HepG2 (cell line): ENCODE measurements around the gene TJP1. TPM values are rescaled to one million over a fixed set of nuclear protein-coding genes. Genes with fewer than 3 reads are reported as not detected.

Experiments
- ATAC-seq: fragments of 200-7000 bp; cut with Tn5 transposase; 3 replicates; pipeline ENCODE4 v1.9.1; 2020; ENCODE audit warnings: mild to moderate bottlenecking, moderate library complexity
- BruUV-seq: library from RNA; stranded (reverse); fragments of 400-500 nt; replicated peaks from 2 replicates; lab custom pipeline; 2021; lab: Mats Ljungman, UMichigan
- CTCF ChIA-PET: fragments of 300-600 bp; formaldehyde crosslinking; extraction: SDS; loops from one replicate; lab custom pipeline; 2021; ENCODE audit warnings: low total read pairs, inconsistent platforms, low intra/inter-chr PET ratio; lab: Yijun Ruan, JAX
- POLR2A ChIA-PET: fragments of 350-600 bp; sonication (Branson Sonifier 250); formaldehyde crosslinking; loops from one replicate; lab custom pipeline; 2020; ENCODE audit warnings: antibody characterized with exemption, inconsistent platforms; lab: Yijun Ruan, JAX
- DNase-seq: peaks from one replicate; pipeline ENCODE4 v3.0.0-alpha.2; 2015; ENCODE audit warnings: low spot score
- FAIRE-seq: peaks from 3 replicates; lab custom pipeline; 2011; peaks lifted over from hg19 to GRCh38; lab: Jason Lieb, UNC
- H2AFZ ChIP-seq: one replicate; pipeline ENCODE4 v1.6.1; 2011; ENCODE audit warnings: low read length, inconsistent platforms
- H3K27ac ChIP-seq: fragments of 300-600 bp; 3 replicates; pipeline ENCODE4 v1.8.0; 2011; ENCODE audit warnings: mixed run types, mild to moderate bottlenecking, mixed read lengths, low read length, inconsistent platforms; ENCODE audit not compliant: insufficient read depth; ENCODE audit errors: extremely low read length
- H3K27me3 ChIP-seq, 2 experiments: fragments of 200-600 bp in 1 of 2; 2 replicates in 1 of 2; 3 replicates in 1 of 2; pipeline versions ENCODE4 v1.6.0 to v1.8.0; 2011; ENCODE audit warnings: low read length in 2 of 2, mild to moderate bottlenecking in 2 of 2, moderate library complexity in 2 of 2, inconsistent platforms in 1 of 2; ENCODE audit not compliant: insufficient read depth in 2 of 2, control insufficient read depth in 1 of 2
- H3K36me3 ChIP-seq, 2 experiments: fragments of 200-600 bp in 1 of 2; replicated peaks in 1 of 2; 2 replicates in 1 of 2; 3 replicates in 1 of 2; pipeline versions ENCODE4 v1.5.1 to v1.8.0; 2011; ENCODE audit warnings: low read length in 2 of 2, inconsistent platforms in 1 of 2; ENCODE audit not compliant: insufficient read depth in 2 of 2, control insufficient read depth in 1 of 2
- H3K4me1 ChIP-seq: 2 replicates; pipeline ENCODE4 v1.5.1; 2012; ENCODE audit warnings: low read length, inconsistent platforms; ENCODE audit not compliant: insufficient read depth
- H3K4me2 ChIP-seq: 2 replicates; pipeline ENCODE4 v1.6.0; 2011; ENCODE audit warnings: low read depth, low read length, inconsistent platforms
- H3K4me3 ChIP-seq, 3 experiments: fragments of 200-600 bp in 1 of 3; sonication (generic), shearing (Covaris generic) in 1 of 3; replicated peaks in 1 of 3; 2 replicates each; pipeline ENCODE4 v1.5.1; 2011 to 2016; ENCODE audit warnings: low read length in 3 of 3, inconsistent platforms in 2 of 3, low read depth in 2 of 3, mild to moderate bottlenecking in 2 of 3, control low read depth in 1 of 3, mixed read lengths in 1 of 3; ENCODE audit not compliant: insufficient read depth in 1 of 3
- H3K79me2 ChIP-seq: one replicate; pipeline ENCODE4 v1.6.1; 2011; ENCODE audit warnings: low read length, inconsistent platforms; ENCODE audit not compliant: insufficient read depth
- H3K9ac ChIP-seq: 2 replicates; pipeline ENCODE4 v1.6.0; 2011; ENCODE audit warnings: mild to moderate bottlenecking, low read depth, low read length, inconsistent platforms; ENCODE audit not compliant: insufficient read depth
- H3K9me3 ChIP-seq: 2 replicates; pipeline ENCODE4 v1.5.1; 2012; ENCODE audit warnings: mild to moderate bottlenecking, low read length
- H4K20me1 ChIP-seq: 2 replicates; pipeline ENCODE4 v1.6.0; 2011; ENCODE audit warnings: inconsistent platforms, mild to moderate bottlenecking, low read length, moderate library complexity; ENCODE audit not compliant: insufficient read depth
- ATF2 ChIP-seq: sonication (generic); formaldehyde crosslinking; IDR thresholded peaks from 2 replicates; pipeline ENCODE4 v1.4.0; 2020; ENCODE audit warnings: missing genetic modification reagents
- KDM2A ChIP-seq: sonication (generic); formaldehyde crosslinking; IDR thresholded peaks from 2 replicates; pipeline ENCODE4 v1.4.0; 2020; ENCODE audit warnings: low read depth, missing genetic modification reagents, borderline replicate concordance
- MTF1 ChIP-seq: sonication (generic); formaldehyde crosslinking; IDR thresholded peaks from 2 replicates; pipeline ENCODE4 v1.5.0; 2020; ENCODE audit warnings: missing genetic modification reagents
- NR3C1 ChIP-seq: sonication (generic); formaldehyde crosslinking; IDR thresholded peaks from 2 replicates; pipeline ENCODE4 v1.4.0; 2020; ENCODE audit warnings: missing genetic modification reagents
- PBX3 ChIP-seq: sonication (generic); formaldehyde crosslinking; IDR thresholded peaks from 2 replicates; pipeline ENCODE4 v1.8.1; 2023; ENCODE audit warnings: missing genetic modification reagents, inconsistent platforms, borderline replicate concordance
- PRMT3 ChIP-seq: sonication (generic); formaldehyde crosslinking; IDR thresholded peaks from 2 replicates; pipeline ENCODE4 v1.8.1; 2022; ENCODE audit warnings: low read depth, mild to moderate bottlenecking, moderate library complexity, missing genetic modification reagents, borderline replicate concordance
- TCF12 ChIP-seq, 2 experiments: fragments of 450-650 bp in 1 of 2; sonication (generic) in 1 of 2; formaldehyde crosslinking in 1 of 2; IDR thresholded peaks; 2 replicates each; pipeline versions ENCODE4 v1.6.1 to v1.8.0; 2017 to 2022; ENCODE audit warnings: antibody characterized with exemption in 1 of 2, mild to moderate bottlenecking in 1 of 2, missing genetic modification reagents in 1 of 2, moderate library complexity in 1 of 2
- TEAD2 ChIP-seq: sonication (generic); formaldehyde crosslinking; IDR thresholded peaks from 2 replicates; pipeline ENCODE4 v1.9.0; 2021; ENCODE audit warnings: missing genetic modification reagents
- YEATS4 ChIP-seq: sonication (generic); formaldehyde crosslinking; IDR thresholded peaks from 2 replicates; pipeline ENCODE4 v1.4.0; 2020; ENCODE audit warnings: missing genetic modification reagents, borderline replicate concordance
- ZMAT3 ChIP-seq: sonication (generic); formaldehyde crosslinking; conservative IDR thresholded peaks from 2 replicates; pipeline ENCODE4 v1.7.0; 2021; ENCODE audit warnings: missing genetic modification reagents
- ZNF34 ChIP-seq: sonication (generic); formaldehyde crosslinking; IDR thresholded peaks from 2 replicates; pipeline ENCODE4 v1.4.0; 2020; ENCODE audit warnings: mild to moderate bottlenecking, missing genetic modification reagents, borderline replicate concordance
- ZNF367 ChIP-seq: sonication (generic); formaldehyde crosslinking; IDR thresholded peaks from 2 replicates; pipeline ENCODE4 v1.4.0; 2020; ENCODE audit warnings: missing genetic modification reagents, borderline replicate concordance
- ZNF446 ChIP-seq: sonication (generic); formaldehyde crosslinking; IDR thresholded peaks from 2 replicates; pipeline ENCODE4 v1.5.0; 2020; ENCODE audit warnings: mild to moderate bottlenecking, missing genetic modification reagents
- ZNF496 ChIP-seq: sonication (generic); formaldehyde crosslinking; IDR thresholded peaks from 2 replicates; pipeline ENCODE4 v1.8.1; 2023; ENCODE audit warnings: mild to moderate bottlenecking, moderate library complexity, missing genetic modification reagents; ENCODE audit not compliant: insufficient replicate concordance
- ZNF569 ChIP-seq: sonication (generic); formaldehyde crosslinking; IDR thresholded peaks from 2 replicates; pipeline ENCODE4 v1.5.0; 2020; ENCODE audit warnings: mild to moderate bottlenecking, missing genetic modification reagents, moderate library complexity, borderline replicate concordance
- whole genome bisulfite sequencing: methylation state at CpG from one replicate; pipeline ENCODE4 v1.1.6; 2017; ENCODE audit warnings: low lambda C conversion rate; 5-methylcytosine and 5-hydroxymethylcytosine counted together
- in situ Hi-C: cut with HindIII; loops from 2 replicates; pipeline ENCODE4 v1.10.0; 2017; ENCODE audit warnings: low pct_unique_long_range_greater_than_20kb; ENCODE audit not compliant: extremely low pct_ligation_motif_present
- intact Hi-C: fragments of 100-400 bp; cut with micrococcal nuclease; formaldehyde crosslinking; loops from one replicate; pipeline ENCODE4 v1.10.0; 2022; ENCODE audit not compliant: unreplicated experiment
- polyA plus RNA-seq, 8 experiments: library from polyadenylated mRNA; depleted of rRNA in 3 of 8; stranded (reverse) in 7 of 8; unstranded in 1 of 8; fragments of >200 nt; fragmentation: Illumina TruSeq in 4 of 8; extraction: Trizol in 4 of 8; gene quantifications; 2 replicates each; pipeline versions ENCODE4 v1.2.1 to v1.2.3, GENCODE V29; 2011 to 2016; ENCODE audit warnings: low read depth in 4 of 8, missing spikeins in 1 of 8, mixed read lengths in 1 of 8; ENCODE audit not compliant: insufficient read depth in 1 of 8
- total RNA-seq, 5 experiments: library from RNA; depleted of rRNA; stranded (reverse); fragments of >200 nt; fragmentation: Illumina TruSeq; extraction: Trizol; gene quantifications; 2 replicates each; pipeline ENCODE4 v1.2.3, GENCODE V29; 2016; ENCODE audit warnings: low read depth in 1 of 5
- TF ChIP-seq, protein P1 (sequence below): sonication (generic); formaldehyde crosslinking; IDR thresholded peaks from 2 replicates; pipeline ENCODE4 v1.5.1; 2020; ENCODE audit warnings: missing genetic modification reagents, mild to moderate bottlenecking, borderline replicate concordance
- TF ChIP-seq, protein P2 (sequence below): sonication (generic); formaldehyde crosslinking; IDR thresholded peaks from 2 replicates; pipeline ENCODE4 v1.4.0; 2020; ENCODE audit warnings: missing genetic modification reagents

TJP1 gene
- total and polyA plus RNA-seq, 2 of the 13 experiments (the other 11 are each of a cell fraction or from before 2014, with no cell fraction given) = 25.9 to 27.1 TPM

GRCh38 chr15:29674661-29675533 lies 147.4 kb downstream of the TJP1 start:
- Histone ChIP-seq H3K79me2 (no peaks in the 10 kb centered on the region), H4K20me1 (no peaks in the 10 kb centered on the region), H3K4me3 (peak overlapping the region; percentile 37 to 74 (median 63); a peak in 4 of 6 replicates), H3K9me3 (no peaks in the 10 kb centered on the region), H3K4me1 (peaks cover 26% of the 10 kb centered on the region), H3K4me2 (peak overlapping the region; percentile 83), H3K27ac (no peak overlapping the region), H3K27me3 (peaks cover 0 to 3% of the 10 kb centered on the region in 2 experiments; a peak in 2 of 5 replicates), H3K36me3 (no peaks in the 10 kb centered on the region), H2AFZ (no peak overlapping the region), H3K9ac (peak overlapping the region; percentile 52; the same call in 1 of the 2 replicates)
- CTCF ChIA-PET = no interaction called here
- under 1% methylated on average over 18 of the region's 74 CpGs for WGBS
- intact Hi-C loops (no loop called here), in situ Hi-C loops (loop anchor here (5.0 to 25.0 kb wide), 2 partner anchors 247 to 387 kb away; no protein-coding TSS in a partner anchor)
- ATAC-seq (peak; percentile 87), FAIRE-seq (no peak), DNase-seq (peak; percentile 46)
- BruUV-seq = no TSS peak
- POLR2A ChIA-PET = no interaction called here
- TF ChIP-seq ZMAT3 (CRISPR knock-in tag) (no peak), NR3C1 (CRISPR knock-in tag) (no peak), ZNF367 (CRISPR knock-in tag) (no peak), ZNF496 (CRISPR knock-in tag) (no peak), TCF12 (IDR thresholded peaks at IDR 0.05) (no peak), TCF12 (CRISPR knock-in tag; IDR thresholded peaks at IDR 0.05) (0 out of 2 replicates have a peak, but pooled peaks have one; percentile 29), ATF2 (CRISPR knock-in tag) (no peak), ZNF569 (CRISPR knock-in tag) (no peak), YEATS4 (CRISPR knock-in tag) (no peak), PBX3 (CRISPR knock-in tag) (no peak), TEAD2 (CRISPR knock-in tag) (no peak), PRMT3 (CRISPR knock-in tag) (no peak), MTF1 (CRISPR knock-in tag) (no peak), ZNF34 (CRISPR knock-in tag) (no peak), ZNF446 (CRISPR knock-in tag) (no peak), KDM2A (CRISPR knock-in tag) (peak; percentile 28; the same call in 1 of the 2 replicates)
- TF ChIP-seq, protein P1, sequence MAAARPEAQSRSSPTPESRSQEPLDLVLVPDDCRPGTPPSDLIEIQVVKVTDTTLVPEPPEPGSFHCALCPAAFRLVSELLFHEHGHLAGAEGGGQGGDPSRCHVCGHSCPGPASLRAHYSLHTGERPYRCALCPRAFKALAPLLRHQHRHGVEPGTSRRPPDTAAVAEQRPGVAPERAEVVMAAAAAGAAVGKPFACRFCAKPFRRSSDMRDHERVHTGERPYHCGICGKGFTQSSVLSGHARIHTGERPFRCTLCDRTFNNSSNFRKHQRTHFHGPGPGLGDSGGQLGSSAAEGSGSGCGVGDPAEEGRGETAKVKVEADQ (CRISPR knock-in tag) = no peak; the same call in 1 of the 2 replicates
- TF ChIP-seq, protein P2, sequence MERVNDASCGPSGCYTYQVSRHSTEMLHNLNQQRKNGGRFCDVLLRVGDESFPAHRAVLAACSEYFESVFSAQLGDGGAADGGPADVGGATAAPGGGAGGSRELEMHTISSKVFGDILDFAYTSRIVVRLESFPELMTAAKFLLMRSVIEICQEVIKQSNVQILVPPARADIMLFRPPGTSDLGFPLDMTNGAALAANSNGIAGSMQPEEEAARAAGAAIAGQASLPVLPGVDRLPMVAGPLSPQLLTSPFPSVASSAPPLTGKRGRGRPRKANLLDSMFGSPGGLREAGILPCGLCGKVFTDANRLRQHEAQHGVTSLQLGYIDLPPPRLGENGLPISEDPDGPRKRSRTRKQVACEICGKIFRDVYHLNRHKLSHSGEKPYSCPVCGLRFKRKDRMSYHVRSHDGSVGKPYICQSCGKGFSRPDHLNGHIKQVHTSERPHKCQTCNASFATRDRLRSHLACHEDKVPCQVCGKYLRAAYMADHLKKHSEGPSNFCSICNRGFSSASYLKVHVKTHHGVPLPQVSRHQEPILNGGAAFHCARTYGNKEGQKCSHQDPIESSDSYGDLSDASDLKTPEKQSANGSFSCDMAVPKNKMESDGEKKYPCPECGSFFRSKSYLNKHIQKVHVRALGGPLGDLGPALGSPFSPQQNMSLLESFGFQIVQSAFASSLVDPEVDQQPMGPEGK (CRISPR knock-in tag) = peak; percentile 45
